Dermis microvascular lymphatic vessel endothelial cell (primary cell): ENCODE results near the gene CTNNBL1. TPM values are rescaled to one million over a fixed set of nuclear protein-coding genes. Genes with fewer than 3 reads are reported as not detected.

Source experiments
- DNase-seq, 2 donors: peaks; one replicate each; pipeline versions ENCODE4 v3.0.0 to v3.0.0-alpha.2; 2010; ENCODE audit warnings: low read depth in 2 of 2
- total RNA-seq: library from RNA; depleted of rRNA; stranded (reverse); fragments of >200 nt; gene quantifications from 2 replicates; pipeline ENCODE4 v1.2.1, GENCODE V29; 2014

CTNNBL1 gene
- total RNA-seq, 1 donor from 2014 or later, result 22.7 TPM

DNA sequence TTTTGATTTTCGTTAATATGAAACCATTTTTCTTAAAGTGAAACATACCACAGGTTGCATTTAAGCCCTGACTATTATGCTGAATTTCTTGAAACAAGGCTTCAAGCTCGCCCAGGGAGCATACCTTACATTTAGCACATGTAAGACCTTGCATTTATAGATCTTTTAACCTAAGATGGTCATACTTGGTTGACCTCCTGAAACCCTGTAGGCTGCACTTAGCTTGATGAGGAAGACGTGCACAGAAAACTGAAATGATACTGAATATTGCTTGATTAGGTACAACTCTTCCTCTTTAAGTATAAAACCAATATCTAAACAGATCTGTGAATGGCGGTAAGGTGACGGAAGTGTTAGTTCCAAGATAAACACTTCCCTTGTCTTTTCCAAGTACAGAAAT lies 82.2 kb downstream of the CTNNBL1 start:
- no peak for DNase-seq

DNA sequence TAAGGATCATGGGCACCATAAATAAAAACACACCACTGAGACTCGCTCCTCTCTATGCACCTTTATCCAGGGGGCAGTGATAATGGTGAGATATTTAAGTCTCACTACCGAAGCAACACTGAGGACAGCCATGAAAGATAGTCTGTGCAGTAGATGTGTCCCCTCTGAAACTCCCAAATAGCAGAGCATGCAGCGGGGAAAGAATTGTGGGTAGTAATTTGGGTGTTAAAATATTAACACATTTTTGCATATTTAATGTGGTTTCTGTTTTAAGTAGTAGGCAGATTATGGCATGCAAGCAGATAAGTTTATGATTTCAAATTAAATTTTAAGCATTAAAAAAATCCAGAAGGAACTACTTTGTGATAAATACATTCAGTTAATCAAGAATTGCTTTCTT lies 82.7 kb downstream of the CTNNBL1 start:
- DNase-seq, result no peak

DNA sequence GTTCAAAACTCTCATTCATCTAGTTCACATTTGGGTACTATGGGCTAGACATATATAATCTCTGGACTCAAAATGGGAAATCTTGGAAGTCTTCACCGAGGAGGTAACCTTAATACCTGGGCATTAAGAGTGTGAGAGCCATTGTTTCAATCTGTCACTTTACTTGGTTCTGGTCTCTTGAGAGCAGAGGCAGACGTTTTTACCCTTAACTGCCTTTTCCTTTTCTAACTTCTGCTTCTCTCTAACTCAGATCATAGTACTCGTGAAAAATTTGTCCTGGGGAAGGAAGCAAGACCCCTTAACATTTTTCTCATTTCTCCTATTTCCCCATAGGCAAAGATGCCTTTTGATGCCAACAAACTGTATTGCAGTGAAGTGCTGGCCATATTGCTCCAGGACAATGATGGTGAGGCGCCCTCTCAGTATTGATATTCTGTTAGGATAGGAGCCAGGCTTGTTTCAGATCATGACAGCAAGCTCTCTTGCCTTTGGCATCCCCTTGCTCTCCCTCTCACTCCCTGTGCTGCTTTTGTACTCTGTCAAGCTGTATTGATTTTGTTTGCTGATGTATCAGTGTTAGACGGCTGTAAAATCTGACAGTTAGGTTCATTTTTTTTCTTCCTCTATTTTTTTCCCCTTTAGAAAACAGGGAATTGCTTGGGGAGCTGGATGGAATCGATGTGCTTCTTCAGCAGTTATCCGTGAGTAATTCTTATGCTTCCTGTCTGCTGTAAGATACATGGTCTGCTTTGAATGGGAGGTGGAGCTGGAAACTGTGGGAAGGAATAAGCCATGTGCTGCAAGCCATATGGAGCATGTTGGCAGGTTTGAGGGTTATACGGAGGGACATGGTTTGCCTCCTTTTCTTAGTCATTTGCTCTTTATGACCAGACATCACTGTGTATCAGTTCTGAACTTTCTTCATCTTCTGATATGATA lies 83.5 kb downstream of the CTNNBL1 start:
- DNase-seq, result peak in 1 of 2 donors; percentile 5

DNA sequence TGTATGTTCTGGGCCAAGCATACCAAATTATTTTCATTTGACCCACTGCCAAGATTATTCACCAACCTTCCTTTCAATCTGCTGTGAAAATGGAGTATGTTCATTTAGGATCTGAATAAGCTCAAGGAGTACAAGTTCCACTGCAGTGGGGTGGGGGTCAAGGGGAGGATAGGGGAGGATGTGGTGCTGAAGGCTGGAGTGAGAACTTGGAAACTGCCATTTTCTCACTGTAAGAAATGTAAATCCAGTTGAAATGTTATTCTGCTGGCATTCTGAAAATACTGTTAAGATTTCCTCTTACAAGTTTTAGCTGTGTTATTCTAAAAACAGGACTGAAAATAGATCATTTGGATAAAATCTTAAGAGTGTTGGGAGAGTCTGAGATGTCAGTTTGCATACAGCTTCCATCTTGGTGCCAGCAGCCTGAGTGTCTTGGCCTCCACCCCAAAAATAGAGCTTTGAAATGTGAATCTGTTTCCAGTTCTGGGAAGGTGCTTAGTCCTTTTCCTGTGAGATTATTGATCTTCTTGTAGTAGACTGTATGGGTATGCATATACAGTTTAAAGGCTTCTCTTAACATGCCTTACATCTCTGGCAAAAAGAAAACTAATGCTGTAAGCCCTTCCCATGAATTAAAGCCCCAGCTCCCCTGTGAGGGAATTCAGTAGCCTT lies 84.3 kb downstream of the CTNNBL1 start:
- DNase-seq, result no peak

DNA sequence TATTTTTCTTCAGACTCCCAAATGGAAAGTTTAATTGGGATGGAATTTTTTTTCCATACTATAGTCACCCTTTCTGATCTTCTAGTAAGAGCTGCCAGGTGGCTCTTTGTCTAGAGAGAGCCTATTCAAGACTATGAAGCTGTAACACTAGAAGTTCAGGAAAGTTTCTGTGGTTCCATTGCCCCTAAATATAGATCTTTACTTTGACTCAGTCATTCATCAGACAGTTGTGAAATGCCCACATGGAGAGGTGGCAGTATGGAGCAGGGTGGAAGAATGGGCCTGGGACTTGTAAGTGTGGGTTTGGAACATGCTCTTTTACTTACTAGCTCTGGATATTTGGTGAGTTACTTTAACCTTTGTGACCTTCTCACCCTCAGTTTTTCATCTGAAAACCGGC lies 87.8 kb downstream of the CTNNBL1 start:
- no peak for DNase-seq

DNA sequence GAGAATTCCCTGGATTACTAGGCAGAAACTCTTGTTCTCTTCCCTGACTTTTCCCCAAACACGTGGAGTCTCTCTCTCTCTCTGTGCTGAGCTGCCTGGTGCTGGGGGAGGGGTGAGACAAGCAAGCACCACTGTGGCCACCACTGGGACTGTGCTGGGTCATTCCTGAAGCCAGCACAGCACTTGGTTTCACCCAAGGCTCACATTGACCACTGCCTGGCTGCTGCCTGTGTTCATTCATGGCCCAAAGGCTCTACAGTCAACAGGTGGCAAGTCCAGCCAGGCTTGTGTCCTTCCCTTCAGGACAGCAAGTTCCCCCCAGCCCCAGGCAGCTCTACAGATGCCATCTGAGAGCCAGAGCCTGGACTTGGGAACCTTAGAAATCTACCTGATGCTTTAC lies 92.2 kb downstream of the CTNNBL1 start:
- DNase-seq, result no peak

DNA sequence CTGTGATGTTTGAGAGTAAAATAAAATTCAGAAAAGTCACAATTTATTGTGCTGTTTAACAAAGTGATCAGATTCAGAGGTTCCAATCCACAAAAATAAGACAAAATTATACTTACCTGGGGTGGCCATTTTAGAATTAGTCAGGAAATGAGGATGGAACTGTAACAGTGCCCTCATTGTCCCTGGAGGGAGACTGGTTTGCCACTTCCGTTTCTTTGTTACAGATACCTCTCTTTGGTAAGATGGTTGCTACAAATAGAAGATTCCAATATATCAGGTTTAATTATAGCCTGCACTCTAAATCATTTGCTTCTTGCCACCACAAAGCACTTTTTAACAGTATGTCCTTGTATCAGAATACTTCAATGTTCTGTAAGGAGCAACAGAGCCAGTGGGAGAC lies 95.6 kb downstream of the CTNNBL1 start:
- DNase-seq, result no peak

DNA sequence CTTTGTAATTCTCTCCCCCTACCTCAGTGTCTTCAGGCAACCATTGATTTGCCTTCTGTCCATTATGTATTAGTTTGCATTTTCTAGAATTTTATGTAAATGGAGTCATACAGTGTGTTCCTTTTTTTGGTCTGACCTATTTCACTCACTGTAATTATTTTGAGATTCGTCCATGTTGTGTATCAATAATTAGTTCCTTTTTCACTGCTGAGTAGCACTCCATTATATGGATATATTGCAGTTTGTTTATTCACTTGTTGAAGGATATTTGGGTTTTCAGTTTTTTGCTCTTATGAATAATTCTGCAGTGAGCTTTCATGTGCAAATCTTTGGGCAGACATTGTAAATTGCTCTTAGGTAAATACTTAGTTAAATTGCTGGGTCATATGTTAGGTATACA lies 97.1 kb downstream of the CTNNBL1 start:
- DNase-seq, result no peak

DNA sequence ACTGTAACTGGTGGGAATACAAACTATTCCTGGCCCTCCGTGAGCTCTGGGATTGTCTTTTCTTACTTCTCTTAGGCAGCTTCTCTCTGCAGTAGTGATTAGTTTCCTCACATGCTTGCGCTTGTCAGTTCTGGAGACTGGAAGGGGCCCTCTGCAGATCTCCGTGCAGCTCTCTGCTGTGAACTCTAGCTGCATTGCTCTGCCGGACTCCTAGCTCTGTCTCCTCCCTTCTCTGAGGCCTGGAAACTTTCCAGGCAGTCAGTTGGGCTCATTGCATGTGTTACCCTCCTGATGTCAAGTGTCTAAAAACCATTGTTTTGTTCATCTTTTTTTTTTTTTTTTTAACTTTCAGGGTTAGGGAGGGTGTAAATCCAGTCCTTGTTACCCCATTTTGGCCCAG lies 102.3 kb downstream of the CTNNBL1 start:
- no peak for DNase-seq

DNA sequence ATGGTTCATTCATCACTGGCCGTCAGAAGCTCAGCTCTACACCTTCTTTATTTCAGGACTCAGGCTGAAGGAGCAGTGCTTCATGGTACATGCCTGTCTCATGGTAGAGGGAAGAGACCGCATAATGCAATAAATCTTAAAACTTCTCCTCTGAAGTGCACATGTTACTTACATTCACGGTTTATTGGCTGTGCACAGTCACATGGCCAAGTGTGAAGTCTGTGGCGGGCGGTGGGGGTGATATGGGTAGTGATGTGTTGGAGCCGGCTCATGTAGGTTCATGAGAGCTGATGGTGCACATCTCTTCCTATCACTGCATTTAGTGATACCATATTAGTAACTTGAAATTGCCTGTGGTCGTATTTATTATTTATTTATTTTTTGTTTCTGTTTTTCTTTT lies 102.9 kb downstream of the CTNNBL1 start:
- no peak for DNase-seq

DNA sequence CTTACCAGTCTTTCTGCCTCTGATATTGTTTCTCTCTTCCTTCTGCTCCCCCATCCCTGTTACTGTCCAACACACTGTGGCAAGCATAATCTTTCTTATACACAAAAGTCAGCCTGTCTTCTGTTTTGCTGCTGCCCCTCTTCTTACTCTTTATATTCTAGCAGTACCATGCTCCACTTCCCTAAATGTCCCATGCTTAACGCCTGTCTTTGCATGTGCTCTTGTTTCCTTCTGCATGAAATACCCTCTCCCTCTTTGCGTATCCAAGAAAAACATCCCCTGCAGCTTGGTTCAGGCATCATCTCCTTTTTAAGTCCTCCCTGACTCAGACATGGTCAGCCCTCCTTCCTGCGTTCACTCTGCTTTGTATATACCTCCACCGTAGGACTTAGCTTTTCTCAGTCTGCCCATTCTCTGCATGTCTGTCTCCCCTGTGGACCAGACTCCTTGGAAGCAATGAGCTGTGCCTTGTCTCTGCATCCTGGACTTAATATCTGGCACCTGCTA lies 103.9 kb downstream of the CTNNBL1 start:
- no peak for DNase-seq

DNA sequence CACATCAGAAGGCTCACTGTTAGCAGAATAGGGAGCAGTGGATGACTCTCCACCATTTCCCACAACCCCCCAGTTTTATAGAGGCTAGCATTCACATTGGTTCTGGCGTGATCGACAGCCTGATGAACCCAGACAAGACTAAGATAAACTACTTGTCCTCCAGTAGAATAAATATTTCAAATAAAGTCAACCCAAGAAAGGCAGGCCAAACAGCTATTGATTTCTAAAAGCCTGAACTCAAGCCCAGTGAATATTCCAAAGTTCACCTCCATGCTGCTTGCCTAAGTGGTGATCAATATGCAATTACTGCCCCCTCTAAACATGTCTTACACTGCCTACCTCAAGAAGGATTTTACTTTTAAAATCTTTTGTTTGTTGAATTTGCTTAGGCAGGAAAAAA lies 104.5 kb downstream of the CTNNBL1 start:
- no peak for DNase-seq

DNA sequence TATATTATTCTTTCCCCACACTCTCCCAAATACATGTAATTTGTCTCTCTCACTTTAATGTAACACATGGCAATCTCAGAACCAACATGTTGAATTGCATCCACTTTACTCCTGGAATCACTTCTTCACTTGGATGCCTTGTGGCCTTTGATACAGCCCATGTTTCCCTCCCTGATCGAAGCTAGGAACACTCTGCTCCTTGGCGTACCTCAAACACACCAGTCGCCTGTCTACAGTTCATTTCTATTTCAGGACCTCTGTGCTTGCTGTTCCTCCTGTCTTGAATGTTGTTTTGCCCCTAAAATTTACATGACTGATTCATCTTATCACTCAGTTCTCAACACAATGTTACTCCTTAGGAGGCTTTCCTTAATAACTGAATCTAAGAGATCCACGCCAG lies 106.8 kb downstream of the CTNNBL1 start:
- no peak for DNase-seq

DNA sequence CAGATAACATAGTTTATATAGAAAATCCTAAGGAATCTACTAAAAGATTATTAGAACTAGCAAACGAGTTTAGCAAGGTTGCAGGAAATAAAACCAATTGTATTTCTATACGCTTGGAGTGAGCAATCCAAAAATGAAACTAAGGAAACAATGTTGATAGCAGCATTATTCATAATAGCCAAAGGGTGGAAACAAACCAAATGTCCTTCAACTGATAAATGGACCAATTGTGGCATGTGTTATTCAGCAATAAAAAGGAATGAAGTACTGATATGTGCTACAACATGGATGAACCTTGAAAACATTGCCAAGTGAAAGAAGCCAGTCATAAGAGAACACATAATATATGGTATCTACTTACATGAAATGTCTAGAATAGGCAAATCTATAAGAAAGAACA lies 108.1 kb downstream of the CTNNBL1 start:
- peak in 1 of 2 donors; percentile 5 for DNase-seq

DNA sequence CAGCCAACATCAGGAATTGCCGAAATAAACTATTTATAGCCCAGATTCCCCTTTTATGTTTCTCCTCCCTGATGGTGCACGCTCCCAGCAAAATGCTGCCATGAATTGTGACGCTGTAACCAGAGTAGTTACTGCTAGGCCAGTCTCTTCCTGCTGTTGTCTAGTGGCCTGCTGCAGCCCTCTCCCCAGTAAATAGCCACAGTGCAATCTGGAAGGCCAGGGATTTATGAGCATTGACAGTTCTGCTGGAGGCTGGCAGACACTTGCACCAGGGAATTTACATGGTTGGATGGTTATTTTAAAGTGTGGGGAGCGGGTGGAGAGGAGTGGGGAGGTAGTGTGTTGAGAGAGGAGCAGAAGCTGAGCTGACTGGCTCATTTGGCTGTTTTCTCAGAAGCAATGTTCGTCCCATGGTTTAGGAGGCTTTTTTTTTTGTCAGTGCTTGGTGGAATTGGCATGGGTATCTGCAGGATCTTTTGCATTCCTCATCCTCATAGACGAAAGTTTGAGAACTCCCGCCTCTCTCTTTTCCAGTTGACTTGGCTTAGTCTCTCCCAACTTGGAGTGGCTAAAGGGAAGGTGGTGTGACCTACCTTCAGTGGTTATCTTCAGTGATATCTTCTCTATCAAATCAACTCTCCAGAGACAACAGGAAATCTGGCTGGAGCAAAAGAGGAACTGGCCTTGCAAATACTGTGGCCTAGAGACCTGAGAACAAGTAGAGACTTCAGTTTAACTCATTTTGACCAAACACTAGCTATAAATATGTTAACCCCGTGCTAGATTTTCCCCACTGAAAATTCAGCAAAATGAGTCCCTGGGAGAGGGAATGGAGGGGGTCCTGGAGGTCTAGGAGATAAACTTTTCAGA lies 109.8 kb downstream of the CTNNBL1 start:
- no peak for DNase-seq

DNA sequence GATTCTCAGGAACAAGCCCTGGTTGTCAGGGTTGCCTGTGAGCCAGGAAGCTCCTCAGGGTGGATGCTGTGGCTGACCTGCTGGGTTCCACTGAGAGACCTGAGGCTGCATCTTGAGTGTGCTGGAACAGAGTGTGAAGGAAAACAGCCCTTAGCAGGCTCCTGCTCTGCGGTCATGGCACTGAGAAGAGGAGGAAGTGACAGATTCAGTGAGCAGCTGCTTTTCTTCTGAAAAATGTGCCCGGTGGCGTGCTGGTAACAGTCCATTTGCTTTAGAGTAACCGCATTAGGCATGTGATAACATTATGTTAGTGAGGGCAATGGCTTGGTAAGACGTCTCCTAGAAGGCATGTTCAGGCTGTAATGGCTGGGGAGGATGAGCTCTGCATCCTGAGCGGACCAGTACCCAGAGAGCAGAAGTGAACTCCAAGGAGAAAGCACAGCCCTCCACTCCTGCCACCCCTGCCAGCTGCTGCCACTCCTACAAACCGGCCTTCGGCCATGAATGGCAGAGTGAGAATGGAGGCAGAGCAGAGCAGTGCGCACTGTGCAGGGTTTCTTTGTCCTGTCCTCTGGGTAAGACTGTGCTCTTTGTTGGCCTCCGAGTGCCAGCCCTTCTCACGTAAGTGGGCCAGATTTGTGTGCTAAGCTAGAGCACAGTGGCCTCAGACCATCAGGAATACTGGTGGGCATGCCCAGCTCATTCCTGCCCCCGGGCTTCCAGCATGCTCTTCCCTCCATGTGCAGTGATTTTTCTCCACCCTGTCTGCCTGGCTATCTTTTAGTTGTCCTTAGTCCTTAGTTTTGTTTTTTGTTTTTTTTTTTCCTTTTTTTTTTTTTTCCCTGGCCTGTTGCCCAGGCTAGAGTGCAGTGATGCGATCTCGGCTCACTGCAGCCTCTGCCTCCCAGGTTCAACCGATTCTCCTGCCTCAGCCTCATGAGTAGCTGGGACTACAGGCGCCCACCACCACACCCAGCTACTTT lies 111.0 kb downstream of the CTNNBL1 start:
- DNase-seq, result no peak

DNA sequence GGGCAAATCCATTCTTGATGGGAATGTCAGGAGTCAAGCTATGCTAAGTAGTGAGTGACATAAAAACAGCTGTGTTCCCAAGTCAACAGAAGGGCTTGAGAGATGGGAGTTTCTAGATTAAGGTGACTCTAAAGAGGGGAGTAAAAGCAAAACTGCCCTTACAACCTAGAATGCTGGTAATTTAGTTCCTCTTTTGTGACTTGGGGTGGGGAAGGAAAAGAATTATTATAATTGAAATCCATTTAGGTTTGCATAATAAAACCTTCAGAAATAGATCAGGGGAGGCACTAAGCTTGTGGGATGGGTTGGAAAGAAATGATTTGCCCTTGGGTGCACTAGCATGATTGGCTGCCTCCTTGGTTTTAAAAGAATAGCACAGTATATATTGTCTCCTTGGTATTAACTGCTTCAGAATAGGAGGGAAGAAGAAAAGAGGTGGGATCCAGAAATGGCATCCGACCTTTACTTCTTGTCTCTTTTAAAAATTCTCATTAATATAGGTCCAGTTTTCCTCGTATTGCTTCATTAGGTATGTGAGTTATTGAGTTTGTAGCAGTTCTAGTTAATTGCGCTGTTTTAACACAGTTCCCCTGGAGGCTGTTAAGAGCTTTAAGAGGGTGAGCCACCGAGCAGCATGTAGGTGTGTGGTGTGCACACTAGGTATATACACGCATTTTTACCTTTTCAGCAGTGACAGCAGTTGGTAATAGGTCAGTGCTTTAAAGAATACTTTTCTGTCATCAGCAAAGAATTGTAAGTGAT lies 113.8 kb downstream of the CTNNBL1 start:
- no peak for DNase-seq

DNA sequence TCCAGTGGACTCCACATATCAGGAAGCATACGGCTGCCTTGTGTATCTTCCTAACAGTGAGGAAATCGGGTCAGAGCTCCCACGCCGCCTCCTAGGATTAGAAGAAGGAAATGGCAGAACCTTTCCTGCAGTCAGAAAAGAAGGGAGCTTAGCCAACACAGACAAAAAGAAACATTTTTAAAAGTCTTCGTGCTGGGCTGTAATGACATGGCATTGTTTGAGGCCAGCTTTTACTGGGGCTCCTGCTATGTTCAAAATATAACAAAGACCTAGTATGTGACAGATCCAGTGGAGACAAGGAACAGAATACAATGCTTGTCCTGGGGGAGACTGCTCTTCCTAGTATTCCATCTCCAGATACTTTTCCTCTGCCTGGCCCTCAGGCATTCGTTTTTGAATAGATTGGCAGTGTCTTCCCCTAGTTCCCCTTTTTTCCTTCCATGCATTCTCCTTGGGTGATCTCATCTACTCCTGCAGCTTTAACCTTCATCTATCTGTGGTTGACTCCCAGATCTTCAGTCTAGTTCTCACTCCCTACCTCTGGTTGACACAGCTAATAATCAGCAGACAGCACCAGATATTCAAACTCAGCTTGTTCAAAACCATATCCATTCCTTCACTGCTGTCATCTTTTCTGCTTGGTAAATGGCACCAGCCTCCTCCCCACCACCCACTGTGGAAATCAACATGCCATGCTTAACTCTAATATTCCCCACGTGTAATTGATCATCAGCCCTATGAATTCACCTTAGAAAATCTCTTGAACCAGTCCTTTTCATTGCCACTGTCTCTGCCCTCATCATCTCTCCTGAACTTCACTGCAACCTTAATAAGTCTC lies 114.6 kb downstream of the CTNNBL1 start:
- DNase-seq, result peak in 1 of 2 donors; percentile 46

DNA sequence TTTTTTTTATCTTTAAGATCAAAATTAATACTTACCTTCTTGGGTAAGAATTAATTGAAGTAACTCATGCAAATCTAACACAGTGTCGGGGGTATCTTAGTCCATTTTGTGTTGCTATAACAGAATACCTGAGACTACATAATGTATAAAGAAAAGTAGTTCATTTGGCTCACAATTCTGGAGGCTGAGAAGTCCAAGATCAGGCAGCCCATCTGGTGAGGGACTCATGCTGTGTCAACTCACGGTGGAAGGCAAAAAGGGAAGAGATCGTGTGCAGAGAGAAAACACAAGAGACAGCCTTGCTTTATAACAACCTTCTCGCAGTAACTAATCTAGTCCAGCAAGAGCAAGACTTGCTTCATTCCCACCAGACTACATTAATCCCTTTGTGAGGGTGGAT lies 116.2 kb downstream of the CTNNBL1 start:
- no peak for DNase-seq
